GM19468 (cell line): ENCODE measurements around the gene ALDH8A1.

Source experiments
- ATAC-seq: cut with Tn5 transposase; IDR thresholded peaks from one replicate; pipeline ENCODE4 v1.9.1; 2021; ENCODE audit warnings: mild to moderate bottlenecking, moderate library complexity, moderate number of reproducible peaks; ENCODE audit not compliant: unreplicated experiment; ENCODE audit errors: extremely low read depth

Gene ALDH8A1

DNA sequence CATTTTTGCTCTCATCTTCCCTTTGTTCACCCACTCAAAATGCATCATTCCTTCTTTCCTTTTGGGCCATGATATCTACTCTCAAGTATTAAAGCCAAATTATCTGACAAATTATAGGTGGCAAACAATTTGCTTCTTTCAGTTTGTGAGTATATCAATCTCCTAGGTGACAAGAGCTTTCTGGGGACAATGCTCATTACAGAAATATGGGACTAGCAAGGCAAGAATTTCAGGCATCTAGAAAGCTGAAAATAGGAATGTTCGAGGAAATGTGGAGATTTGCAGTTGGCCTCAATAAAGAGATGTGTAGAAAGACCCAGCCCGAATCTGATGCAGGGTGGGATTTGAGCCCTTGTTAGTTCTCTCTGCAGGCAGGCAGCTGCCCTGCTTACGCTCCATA lies 71.8 kb downstream of the ALDH8A1 start:
- no peak for ATAC-seq

DNA sequence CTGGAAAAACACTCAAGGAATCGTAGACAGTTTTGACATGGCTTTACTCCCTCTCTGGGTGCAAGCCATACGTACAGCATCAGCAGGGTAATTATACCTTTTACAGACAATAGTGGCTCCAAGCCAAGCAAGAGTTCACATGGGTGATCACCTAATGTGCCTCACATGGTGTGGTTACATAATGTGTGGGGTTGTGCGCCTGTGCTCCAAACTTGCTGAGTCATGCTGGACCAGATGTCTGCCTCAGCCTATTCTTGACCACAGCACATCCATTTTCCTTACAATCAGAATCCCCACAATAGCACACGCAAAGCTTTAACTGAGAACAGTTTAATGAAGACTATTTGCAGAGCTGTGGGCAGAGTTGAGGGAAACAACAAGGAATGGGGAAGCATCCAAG lies 74.5 kb downstream of the ALDH8A1 start:
- ATAC-seq, result no peak

GRCh38 chr6:134873500-134874388 lies 76.2 kb downstream of the ALDH8A1 start:
- ATAC-seq, result no peak

- peak; percentile 91 for ATAC-seq
These were observed 79.0 kb downstream of the ALDH8A1 start for GRCh38 chr6:134870677-134871498.

DNA sequence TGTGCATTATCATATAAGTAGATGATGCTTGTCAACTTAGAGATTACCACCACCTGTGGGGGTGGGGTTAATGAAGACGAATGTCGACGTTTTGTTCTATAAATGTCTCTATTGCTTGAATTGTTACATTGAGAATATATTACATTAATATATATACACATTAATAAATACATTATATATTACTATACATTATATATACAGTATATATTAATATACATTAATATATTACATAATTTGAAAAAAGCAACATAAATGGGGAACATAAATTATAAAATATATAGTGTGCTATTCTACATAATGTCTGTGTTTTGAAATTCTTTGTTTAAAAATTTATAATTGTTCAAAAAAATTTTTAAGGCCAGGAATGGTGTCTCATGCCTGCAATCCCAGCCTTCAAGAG lies 81.1 kb downstream of the ALDH8A1 start:
- ATAC-seq, result no peak
